Measurements from ENCODE around the gene SRGAP1. TPM values are rescaled to one million over a fixed set of nuclear protein-coding genes. Genes with fewer than 3 reads are reported as not detected.
A peak's percentile ranks its signal among the peaks of the same experiment; 100 is the strongest.

The SRGAP1 gene
- total RNA-seq, 4 donors from 2014 or later: 7.2 to 22.9 (median 11.5) TPM

DNA sequence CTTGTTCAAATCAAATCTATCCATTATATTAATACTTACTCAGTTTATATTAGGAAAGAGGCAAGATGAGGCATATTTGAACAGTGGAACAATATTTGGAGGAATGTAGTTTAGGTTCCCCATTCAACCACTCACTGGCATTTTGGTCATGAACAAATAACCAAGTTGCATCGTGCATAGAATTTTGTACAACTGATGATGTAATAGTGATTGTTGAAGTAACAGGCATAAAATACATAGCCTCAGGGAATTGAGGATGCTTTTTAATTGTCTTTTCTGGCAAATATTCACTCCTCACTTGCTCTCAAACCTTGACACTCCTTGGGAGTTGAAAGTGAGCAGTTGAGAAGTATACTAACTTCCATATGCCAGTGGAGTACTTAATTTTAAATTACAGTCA is 175.2 kb downstream of the SRGAP1 start:
- ATAC-seq: no peak
- no peak overlapping the region for H3K27ac ChIP-seq
- H3K4me1 ChIP-seq: no peaks in the 10 kb centered on the region
- H3K4me3 ChIP-seq: no peak overlapping the region
- no peaks in the 10 kb centered on the region for H3K27me3 ChIP-seq
- peaks cover 0 to 10% of the 10 kb centered on the region in 2 donors for H3K36me3 ChIP-seq
- 80 to 83% methylated on average over 1 of the region's 1 CpG for WGBS, 2 donors (ENCODE audit: low coverage in 1 of 2)
- TF ChIP-seq POLR2AphosphoS5 (IDR thresholded peaks at IDR 0.05): no peak
- TF ChIP-seq, protein P1, sequence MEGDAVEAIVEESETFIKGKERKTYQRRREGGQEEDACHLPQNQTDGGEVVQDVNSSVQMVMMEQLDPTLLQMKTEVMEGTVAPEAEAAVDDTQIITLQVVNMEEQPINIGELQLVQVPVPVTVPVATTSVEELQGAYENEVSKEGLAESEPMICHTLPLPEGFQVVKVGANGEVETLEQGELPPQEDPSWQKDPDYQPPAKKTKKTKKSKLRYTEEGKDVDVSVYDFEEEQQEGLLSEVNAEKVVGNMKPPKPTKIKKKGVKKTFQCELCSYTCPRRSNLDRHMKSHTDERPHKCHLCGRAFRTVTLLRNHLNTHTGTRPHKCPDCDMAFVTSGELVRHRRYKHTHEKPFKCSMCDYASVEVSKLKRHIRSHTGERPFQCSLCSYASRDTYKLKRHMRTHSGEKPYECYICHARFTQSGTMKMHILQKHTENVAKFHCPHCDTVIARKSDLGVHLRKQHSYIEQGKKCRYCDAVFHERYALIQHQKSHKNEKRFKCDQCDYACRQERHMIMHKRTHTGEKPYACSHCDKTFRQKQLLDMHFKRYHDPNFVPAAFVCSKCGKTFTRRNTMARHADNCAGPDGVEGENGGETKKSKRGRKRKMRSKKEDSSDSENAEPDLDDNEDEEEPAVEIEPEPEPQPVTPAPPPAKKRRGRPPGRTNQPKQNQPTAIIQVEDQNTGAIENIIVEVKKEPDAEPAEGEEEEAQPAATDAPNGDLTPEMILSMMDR (IDR thresholded peaks at IDR 0.05): no peak
- TF ChIP-seq EP300 (IDR thresholded peaks at IDR 0.05): no peak
- no peak for TF ChIP-seq POLR2A (IDR thresholded peaks at IDR 0.05)
- no peaks in the 10 kb centered on the region for H3K9me3 ChIP-seq

DNA sequence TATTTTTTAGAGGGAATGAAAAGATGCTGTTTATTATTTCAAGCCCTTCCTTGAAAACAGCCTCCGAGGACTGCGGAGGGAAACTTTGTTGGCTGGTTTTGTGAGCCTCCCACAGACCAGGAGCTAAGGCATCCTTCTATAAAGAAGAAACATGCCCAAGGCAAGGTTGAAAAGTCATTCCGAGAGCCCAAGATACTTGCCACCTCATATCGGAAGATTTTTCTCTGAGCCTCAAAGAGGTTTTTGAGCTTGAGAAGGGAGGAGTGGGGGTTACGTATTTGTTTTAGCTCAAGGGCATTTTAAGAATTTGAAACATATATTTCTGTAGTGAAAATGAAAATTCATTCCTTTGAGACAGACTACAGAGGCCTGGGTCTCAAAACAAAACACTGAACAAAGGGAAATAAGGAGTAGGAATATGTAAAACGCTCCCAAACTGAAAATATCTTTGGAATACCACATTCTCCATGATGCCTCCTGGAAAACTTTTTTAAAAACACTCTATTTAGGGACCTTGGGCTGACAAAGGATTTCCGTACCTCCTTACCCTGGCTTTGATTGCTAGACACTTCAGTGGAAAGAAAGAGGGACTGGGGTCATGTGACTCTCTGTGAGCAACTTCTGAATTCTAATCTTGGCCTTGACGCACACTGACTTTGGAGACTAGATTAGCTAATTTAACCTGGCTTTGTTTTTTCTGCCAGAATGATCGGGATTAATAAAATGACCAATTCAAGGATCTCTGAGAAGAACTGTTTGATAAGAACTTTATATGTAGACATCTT is 180.9 kb downstream of the SRGAP1 start:
- Histone ChIP-seq H3K4me3 (no peak overlapping the region), H3K4me1 (peaks cover 0 to 6% (median 0%) of the 10 kb centered on the region in 3 donors), H3K36me3 (no peaks in the 10 kb centered on the region), H3K27me3 (no peaks in the 10 kb centered on the region), H3K9me3 (no peaks in the 10 kb centered on the region), H3K27ac (no peak overlapping the region)
- 78 to 89% methylated on average over 9 of the region's 9 CpGs for WGBS, 2 donors (ENCODE audit: low coverage in 1 of 2)
- TF ChIP-seq, protein P1 (IDR thresholded peaks at IDR 0.05): no peak
- no peak for TF ChIP-seq POLR2AphosphoS5 (IDR thresholded peaks at IDR 0.05)
- no peak for TF ChIP-seq POLR2A (IDR thresholded peaks at IDR 0.05)
- TF ChIP-seq EP300 (IDR thresholded peaks at IDR 0.05): no peak
- ATAC-seq: no peak

DNA sequence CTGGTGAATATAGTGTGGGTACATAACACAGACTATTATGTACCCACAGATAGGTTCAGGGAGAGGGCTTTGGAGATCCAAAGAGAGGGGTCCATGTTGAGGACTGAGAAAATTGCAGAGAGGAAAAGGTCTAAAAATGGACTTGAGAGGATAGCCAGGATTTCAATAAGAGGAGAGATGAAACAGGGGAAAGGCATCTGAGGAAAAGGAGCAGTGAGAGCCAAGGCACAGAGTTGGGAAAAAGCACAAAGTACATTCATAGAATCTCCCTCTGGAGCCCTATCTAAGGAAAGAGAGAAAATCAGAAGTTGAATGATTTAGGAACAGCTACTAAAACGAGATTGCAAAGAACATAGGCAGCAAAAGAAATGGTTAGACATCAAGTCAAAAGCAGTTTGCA is 182.8 kb downstream of the SRGAP1 start:
- no peak for ATAC-seq
- H3K9me3 ChIP-seq: no peaks in the 10 kb centered on the region
- peak overlapping the region in 1 of 4 donors; percentile 9 for H3K27ac ChIP-seq

DNA sequence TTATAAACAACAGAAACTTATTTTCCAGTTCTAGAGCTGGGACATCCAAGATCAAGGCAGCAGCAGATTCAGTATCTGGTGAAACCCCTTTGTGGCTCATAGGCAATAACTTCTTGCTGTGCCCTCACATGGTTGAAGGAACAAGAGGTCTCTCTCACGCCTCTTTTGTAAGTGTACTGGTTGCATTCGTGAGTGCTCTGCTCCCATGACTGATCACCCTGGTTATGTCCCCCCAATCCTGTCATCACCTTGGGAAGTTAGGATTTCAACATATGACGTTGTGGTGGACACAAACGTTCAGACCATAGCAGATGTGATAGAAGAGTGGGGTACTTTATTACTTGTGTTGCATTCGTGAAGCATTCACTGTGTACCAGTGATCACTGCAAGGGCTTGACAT is 184.0 kb downstream of the SRGAP1 start:
- no peaks in the 10 kb centered on the region for H3K36me3 ChIP-seq
- WGBS, 2 donors (ENCODE audit: low coverage in 1 of 2): 96 to 100% methylated on average over 1 to 5 of the region's 5 CpGs
- H3K9me3 ChIP-seq: no peaks in the 10 kb centered on the region
- H3K27ac ChIP-seq: peak overlapping the region in 1 of 4 donors; percentile 26
- ATAC-seq: peak; percentile 37
- H3K4me3 ChIP-seq: no peak overlapping the region
- TF ChIP-seq POLR2AphosphoS5 (IDR thresholded peaks at IDR 0.05): no peak
- no peak for TF ChIP-seq EP300 (IDR thresholded peaks at IDR 0.05)
- TF ChIP-seq POLR2A (IDR thresholded peaks at IDR 0.05): no peak
- TF ChIP-seq, protein P1 (IDR thresholded peaks at IDR 0.05): no peak
- peaks cover 0 to 6% (median 0%) of the 10 kb centered on the region in 3 donors for H3K4me1 ChIP-seq
- no peaks in the 10 kb centered on the region for H3K27me3 ChIP-seq

More for the DNA sequence above, 182.8 kb downstream of the SRGAP1 start:
- H3K36me3 ChIP-seq: no peaks in the 10 kb centered on the region
- peaks cover 0 to 6% (median 0%) of the 10 kb centered on the region in 3 donors for H3K4me1 ChIP-seq
- H3K27me3 ChIP-seq: no peaks in the 10 kb centered on the region
- WGBS, 2 donors (ENCODE audit: low coverage in 1 of 2): 29 to 50% methylated on average over 1 of the region's 1 CpG
- no peak overlapping the region for H3K4me3 ChIP-seq
- TF ChIP-seq EP300 (IDR thresholded peaks at IDR 0.05) (no peak), POLR2AphosphoS5 (IDR thresholded peaks at IDR 0.05) (no peak)
- TF ChIP-seq, protein P1 (IDR thresholded peaks at IDR 0.05): no peak

All from gastroesophageal sphincter (tissue), 4 donors.